IMR-90 (cell line): ENCODE results near the gene OSBPL2. TPM values are rescaled to one million over a fixed set of nuclear protein-coding genes. Genes with fewer than 3 reads are reported as not detected.

Experiments used
- ATAC-seq: fragments of 200-7000 bp; cut with Tn5 transposase; 2 replicates; pipeline ENCODE4 v1.9.1; 2020; ENCODE audit warnings: low read depth, mild to moderate bottlenecking, moderate library complexity
- BruUV-seq: library from RNA; stranded (reverse); fragments of 400-500 nt; replicated peaks from 2 replicates; lab custom pipeline; 2021; lab: Mats Ljungman, UMichigan
- CTCF ChIA-PET: fragments of 300-600 bp; formaldehyde crosslinking; extraction: SDS; loops from one replicate; lab custom pipeline; 2021; ENCODE audit warnings: antibody characterized with exemption; lab: Yijun Ruan, JAX
- POLR2A ChIA-PET: fragments of 300-600 bp; sonication (Branson Sonifier 250); formaldehyde crosslinking; loops from one replicate; lab custom pipeline; 2022; ENCODE audit warnings: antibody characterized with exemption; ENCODE audit not compliant: unreplicated experiment; lab: Charles Lee
- DNase-seq: peaks from one replicate; pipeline ENCODE4 v3.0.0; 2013
- H2AFZ ChIP-seq: replicated peaks from 2 replicates; pipeline ENCODE3; 2013; ENCODE audit warnings: low read length, mild to moderate bottlenecking; ENCODE audit not compliant: poor library complexity
- H2AK5ac ChIP-seq: 2 replicates; pipeline ENCODE4 v1.6.1; 2013; ENCODE audit warnings: low read depth, low read length, inconsistent platforms
- H2AK9ac ChIP-seq: replicated peaks from 2 replicates; pipeline ENCODE3; 2013; ENCODE audit warnings: mild to moderate bottlenecking, low read depth, low read length, moderate library complexity; ENCODE audit not compliant: poor library complexity
- H2BK120ac ChIP-seq: 2 replicates; pipeline ENCODE4 v1.6.1; 2013; ENCODE audit warnings: low read depth, low read length, inconsistent platforms
- H2BK15ac ChIP-seq: 3 replicates; pipeline ENCODE4 v1.6.1; 2013; ENCODE audit warnings: low read depth, low read length, inconsistent platforms
- H2BK20ac ChIP-seq: 2 replicates; pipeline ENCODE4 v1.6.1; 2013; ENCODE audit warnings: low read depth, mild to moderate bottlenecking, inconsistent platforms, low read length, moderate library complexity
- H2BK5ac ChIP-seq: 2 replicates; pipeline ENCODE4 v1.6.1; 2013; ENCODE audit warnings: mild to moderate bottlenecking, low read depth, low read length, inconsistent platforms; ENCODE audit not compliant: poor library complexity, severe bottlenecking
- H3K14ac ChIP-seq: replicated peaks from 2 replicates; pipeline ENCODE4 v1.6.1; 2013; ENCODE audit warnings: low read depth, low read length, inconsistent platforms
- H3K18ac ChIP-seq: 2 replicates; pipeline ENCODE4 v1.6.1; 2013; ENCODE audit warnings: low read depth, low read length, control low read depth
- H3K23ac ChIP-seq: 2 replicates; pipeline ENCODE4 v1.6.1; 2013; ENCODE audit warnings: low read depth, low read length, inconsistent platforms
- H3K27ac ChIP-seq: 2 replicates; pipeline ENCODE4 v1.5.1; 2013; ENCODE audit warnings: mild to moderate bottlenecking, control low read depth, low read length; ENCODE audit not compliant: insufficient read depth
- H3K27me3 ChIP-seq: 2 replicates; pipeline ENCODE4 v1.6.1; 2013; ENCODE audit warnings: low read length; ENCODE audit not compliant: control insufficient read depth, insufficient read depth
- H3K36me3 ChIP-seq: 2 replicates; pipeline ENCODE4 v1.6.1; 2013; ENCODE audit warnings: low read length, mixed read lengths; ENCODE audit not compliant: control insufficient read depth, insufficient read depth
- H3K4ac ChIP-seq: 2 replicates; pipeline ENCODE4 v1.6.1; 2013; ENCODE audit warnings: low read depth, low read length, inconsistent platforms
- H3K4me1 ChIP-seq: 2 replicates; pipeline ENCODE4 v1.6.1; 2013; ENCODE audit warnings: low read length, mixed read lengths; ENCODE audit not compliant: control insufficient read depth, insufficient read depth
- H3K4me2 ChIP-seq: 2 replicates; pipeline ENCODE4 v1.6.1; 2013; ENCODE audit warnings: low read depth, mild to moderate bottlenecking, control low read depth, low read length, moderate library complexity
- H3K4me3 ChIP-seq: 2 replicates; pipeline ENCODE4 v1.5.1; 2013; ENCODE audit warnings: low read depth, mild to moderate bottlenecking, control low read depth, low read length, moderate library complexity; ENCODE audit not compliant: insufficient read depth
- H3K56ac ChIP-seq: 2 replicates; pipeline ENCODE4 v1.6.1; 2013; ENCODE audit warnings: low read length, inconsistent platforms; ENCODE audit not compliant: insufficient read depth; ENCODE audit errors: extremely low read depth
- H3K79me1 ChIP-seq, 2 experiments: 2 replicates each; pipeline ENCODE4 v1.6.1; 2013; ENCODE audit warnings: low read length in 2 of 2, inconsistent platforms in 1 of 2, low read depth in 1 of 2
- H3K9ac ChIP-seq: 2 replicates; pipeline ENCODE4 v1.6.1; 2013; ENCODE audit warnings: low read depth, low read length, control low read depth
- H3K9me1 ChIP-seq: 2 replicates; pipeline ENCODE4 v1.6.1; 2013; ENCODE audit warnings: low read length, inconsistent platforms; ENCODE audit not compliant: insufficient read depth
- H3K9me3 ChIP-seq: 2 replicates; pipeline ENCODE4 v1.6.1; 2013; ENCODE audit warnings: low read length; ENCODE audit not compliant: control insufficient read depth, insufficient read depth
- H4K20me1 ChIP-seq: 2 replicates; pipeline ENCODE4 v1.6.1; 2013; ENCODE audit warnings: low read length, inconsistent platforms; ENCODE audit not compliant: insufficient read depth
- H4K5ac ChIP-seq: 2 replicates; pipeline ENCODE4 v1.6.1; 2013; ENCODE audit warnings: mild to moderate bottlenecking, low read depth, low read length, control low read depth
- H4K8ac ChIP-seq, 2 experiments: 2 replicates each; pipeline ENCODE4 v1.6.1; 2013; ENCODE audit warnings: low read depth in 2 of 2, low read length in 2 of 2, control low read depth in 1 of 2, inconsistent platforms in 1 of 2
- H4K91ac ChIP-seq: 2 replicates; pipeline ENCODE4 v1.6.1; 2013; ENCODE audit warnings: low read depth, low read length, inconsistent platforms; ENCODE audit not compliant: insufficient read depth
- CHD1 ChIP-seq: IDR thresholded peaks from 2 replicates; pipeline ENCODE4 v1.6.1; 2012; ENCODE audit warnings: low read depth, low read length, improper control_type of control experiment
- CTCF ChIP-seq: conservative IDR thresholded peaks from 2 replicates; pipeline ENCODE4 v1.5.1; 2012; ENCODE audit warnings: mild to moderate bottlenecking, low read depth, low read length, improper control_type of control experiment
- MAFK ChIP-seq: IDR thresholded peaks from 2 replicates; pipeline ENCODE4 v1.6.1; 2012; ENCODE audit warnings: low read depth, low read length, improper control_type of control experiment
- MAZ ChIP-seq: IDR thresholded peaks from 2 replicates; pipeline ENCODE4 v1.6.1; 2012; ENCODE audit warnings: low read depth, mild to moderate bottlenecking, low read length, improper control_type of control experiment, moderate library complexity, borderline replicate concordance
- MXI1 ChIP-seq: IDR thresholded peaks from 2 replicates; pipeline ENCODE4 v1.6.1; 2012; ENCODE audit warnings: low read depth, mild to moderate bottlenecking, low read length, moderate library complexity, borderline replicate concordance
- NFE2L2 ChIP-seq: fragments of 150-350 bp; IDR thresholded peaks from 2 replicates; pipeline ENCODE4 v1.6.1; 2016; ENCODE audit warnings: low read depth, mild to moderate bottlenecking, low read length
- RAD21 ChIP-seq: IDR thresholded peaks from 2 replicates; pipeline ENCODE4 v1.6.1; 2012; ENCODE audit warnings: low read length, improper control_type of control experiment
- RCOR1 ChIP-seq: IDR thresholded peaks from 2 replicates; pipeline ENCODE4 v1.6.1; 2012; ENCODE audit warnings: mild to moderate bottlenecking, low read length, improper control_type of control experiment; ENCODE audit not compliant: insufficient replicate concordance
- RFX5 ChIP-seq: IDR thresholded peaks from 2 replicates; pipeline ENCODE4 v1.8.0; 2012; ENCODE audit warnings: low read depth, mild to moderate bottlenecking, low read length, moderate library complexity
- USF2 ChIP-seq: fragments of 150-350 bp; IDR thresholded peaks from 2 replicates; pipeline ENCODE4 v1.6.1; 2017; ENCODE audit warnings: mild to moderate bottlenecking, antibody characterized with exemption, low read length, low read depth
- WGBS, 2 experiments: methylation state at CpG; one replicate each; pipeline versions ENCODE4 v1.1.5 to v1.1.7; 2013; ENCODE audit warnings: missing lambda C conversion rate in 2 of 2; ENCODE audit not compliant: insufficient read length in 1 of 2; ENCODE audit errors: extremely low coverage in 2 of 2; 5-methylcytosine and 5-hydroxymethylcytosine counted together
- dilution Hi-C: fragments of 300-500 bp; cut with HindIII; formaldehyde crosslinking; loops from one replicate; pipeline ENCODE4 v1.14.3; 2018; ENCODE audit warnings: low sequenced_read_pairs; ENCODE audit not compliant: unreplicated experiment
- in situ Hi-C: fragments of 300-500 bp; cut with MboI; formaldehyde crosslinking; loops from 3 replicates; pipeline ENCODE4 v1.14.3; 2019; ENCODE audit warnings: low sequenced_read_pairs, inconsistent platforms, mixed read lengths
- intact Hi-C: fragments of 100-400 bp; cut with micrococcal nuclease; formaldehyde crosslinking; loops from 2 replicates; pipeline ENCODE4 v1.10.0; 2022
- polyA plus RNA-seq, 3 experiments: library from polyadenylated mRNA; depleted of rRNA; stranded (reverse); fragments of >200 nt; gene quantifications; 2 replicates each; pipeline ENCODE4 v1.2.3, GENCODE V29; 2012; ENCODE audit warnings: low replicate concordance in 1 of 3
- total RNA-seq: library from RNA; depleted of rRNA; stranded (reverse); fragments of >200 nt; gene quantifications from 2 replicates; pipeline ENCODE4 v1.2.3, GENCODE V29; 2012

OSBPL2 gene
- total and polyA plus RNA-seq, 2 of the 4 experiments (the other 2 are of a cell fraction): 19.3 to 27.6 TPM

GRCh38 chr20:62229667-62230066 lies 8.7 kb upstream of the OSBPL2 start:
- H2BK120ac ChIP-seq: no peak overlapping the region
- no peak overlapping the region for H3K23ac ChIP-seq
- intact Hi-C loops: no loop called here
- no peak overlapping the region for H3K4me2 ChIP-seq
- H2BK15ac ChIP-seq: no peak overlapping the region
- H2AK5ac ChIP-seq: no peak overlapping the region
- H2AK9ac ChIP-seq: no peak overlapping the region
- peaks cover 4% of the 10 kb centered on the region for H3K9me3 ChIP-seq
- no peak overlapping the region for H3K4me3 ChIP-seq
- ATAC-seq (no peak), DNase-seq (no peak)
- dilution Hi-C loops: no loop called here
- 58 to 100% methylated on average over 4 of the region's 4 CpGs for WGBS, 2 experiments
- peaks cover 53% of the 10 kb centered on the region for H3K27me3 ChIP-seq
- peak overlapping the region; percentile 60 for H2BK5ac ChIP-seq
- no peak overlapping the region for H3K4ac ChIP-seq
- no peak overlapping the region for H3K27ac ChIP-seq
- H4K20me1 ChIP-seq: peaks cover 4% of the 10 kb centered on the region; the same call in 1 of the 2 replicates
- no peak overlapping the region for H4K91ac ChIP-seq
- no peak overlapping the region for H3K56ac ChIP-seq
- in situ Hi-C loops: no loop called here
- H3K9ac ChIP-seq: no peak overlapping the region
- no peak overlapping the region for H3K14ac ChIP-seq
- CTCF ChIA-PET: no interaction called here
- POLR2A ChIA-PET: no interaction called here
- no peaks in the 10 kb centered on the region for H3K4me1 ChIP-seq
- no peak overlapping the region for H4K8ac ChIP-seq
- H3K9me1 ChIP-seq: no peaks in the 10 kb centered on the region
- H3K79me1 ChIP-seq: no peaks in the 10 kb centered on the region
- H2BK20ac ChIP-seq: no peak overlapping the region
- no peak for TF ChIP-seq CHD1
- TF ChIP-seq RAD21: no peak
- TF ChIP-seq USF2: no peak
- no peak for TF ChIP-seq NFE2L2
- no peak for TF ChIP-seq RFX5
- no peak for TF ChIP-seq MAZ
- TF ChIP-seq MAFK: no peak
- TF ChIP-seq RCOR1: no peak
- TF ChIP-seq CTCF: no peak
- no peak for TF ChIP-seq MXI1
- no peak overlapping the region for H2AFZ ChIP-seq
- no peak overlapping the region for H4K5ac ChIP-seq
- H3K36me3 ChIP-seq: no peaks in the 10 kb centered on the region
- no peak overlapping the region for H3K18ac ChIP-seq
- no TSS peak for BruUV-seq
